HG03460 (cell line): ENCODE measurements around the gene SRSF3.
"Not testable (repeated sequence)": the region's sequence is repeated elsewhere in the genome, so short reads cannot be mapped to it uniquely, and the experiment has no call there.

ENCODE experiments used
- ATAC-seq: cut with Tn5 transposase; IDR thresholded peaks from one replicate; pipeline ENCODE4 v1.9.1; 2021; ENCODE audit not compliant: unreplicated experiment

Gene SRSF3

DNA sequence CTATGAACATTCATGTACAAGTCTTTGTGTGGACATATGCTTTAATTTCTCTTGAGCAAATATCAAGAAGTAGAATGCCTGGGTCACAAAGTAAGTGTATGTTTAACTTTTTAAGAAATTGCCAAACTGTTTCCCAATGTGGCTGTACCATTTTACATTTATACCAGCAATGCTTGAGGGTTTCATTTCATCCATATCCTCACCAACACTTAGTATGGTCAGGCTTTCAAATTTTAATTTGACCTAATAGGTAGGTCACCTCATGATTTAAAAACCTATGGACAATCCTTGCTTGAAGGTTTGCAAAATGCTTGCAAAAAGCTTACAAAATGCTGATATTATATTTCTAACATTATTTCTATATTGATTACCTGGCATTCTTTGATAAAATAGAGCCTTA is 19.5 kb upstream of the SRSF3 start:
- no peak for ATAC-seq

DNA sequence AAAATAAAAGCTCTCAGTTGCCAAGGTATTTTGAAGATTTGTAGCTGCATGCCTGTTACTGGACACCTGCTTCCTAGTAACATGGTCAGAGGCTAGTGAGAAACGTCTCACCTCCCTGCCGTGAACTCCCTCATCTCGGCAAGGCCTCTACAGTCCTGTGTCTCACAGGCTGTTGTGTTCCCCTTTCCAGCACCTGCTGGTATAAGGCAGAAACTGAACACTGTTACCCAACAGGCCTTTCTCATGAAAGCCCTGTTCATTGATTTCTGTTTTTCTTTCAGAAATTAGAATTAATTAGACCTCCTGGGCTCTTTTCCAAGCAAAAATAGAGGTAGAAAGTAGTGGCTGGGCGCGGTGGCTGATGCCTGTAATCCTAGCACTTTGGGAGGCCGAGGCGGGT is 17.6 kb upstream of the SRSF3 start:
- no peak for ATAC-seq

- ATAC-seq, result no peak
Observed at GRCh38 chr6:36577301-36577700, 16.9 kb upstream of the SRSF3 start.

DNA sequence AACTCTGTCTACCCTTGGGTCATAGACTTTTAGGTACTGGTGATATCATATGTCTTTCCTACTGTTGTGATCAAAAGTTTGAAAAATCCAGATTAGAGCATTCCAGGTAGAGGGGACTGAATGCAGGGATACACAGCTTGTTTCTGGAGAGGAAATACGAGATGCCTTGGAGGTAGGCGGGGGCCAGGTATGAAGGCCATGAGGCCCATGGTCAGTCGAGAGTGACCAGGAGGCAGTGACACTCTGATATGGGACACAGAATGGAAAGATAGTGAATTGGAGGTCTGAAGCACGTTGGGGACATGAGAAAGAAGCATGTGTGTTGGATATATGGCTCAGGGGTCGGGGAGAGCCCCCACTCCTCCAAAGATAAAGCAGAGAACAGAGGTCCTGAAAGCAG is 16.1 kb upstream of the SRSF3 start:
- no peak for ATAC-seq

- no peak for ATAC-seq
Observed at GRCh38 chr6:36578431-36578830, 15.7 kb upstream of the SRSF3 start.

DNA sequence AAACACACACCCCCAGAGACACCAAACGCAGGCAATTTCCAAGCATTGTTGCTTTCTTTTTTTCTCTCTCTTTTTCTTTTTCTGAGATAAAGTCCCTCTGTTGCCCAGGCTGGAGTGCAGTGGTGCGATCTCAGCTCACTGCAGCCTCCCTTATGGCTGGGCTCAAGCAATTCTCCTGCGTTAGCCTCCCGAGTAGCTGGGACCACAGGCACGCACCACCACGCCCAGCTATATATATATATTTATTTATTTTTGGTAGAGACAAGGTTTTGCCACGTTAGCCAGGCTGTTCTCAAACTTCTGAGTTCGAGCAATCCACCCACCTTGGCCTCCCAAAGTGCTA is 14.0 kb upstream of the SRSF3 start:
- ATAC-seq, result no peak

GRCh38 chr6:36581716-36582115 is 12.4 kb upstream of the SRSF3 start:
- ATAC-seq, result no peak

GRCh38 chr6:36586606-36587005 is 7.6 kb upstream of the SRSF3 start:
- no peak for ATAC-seq

DNA sequence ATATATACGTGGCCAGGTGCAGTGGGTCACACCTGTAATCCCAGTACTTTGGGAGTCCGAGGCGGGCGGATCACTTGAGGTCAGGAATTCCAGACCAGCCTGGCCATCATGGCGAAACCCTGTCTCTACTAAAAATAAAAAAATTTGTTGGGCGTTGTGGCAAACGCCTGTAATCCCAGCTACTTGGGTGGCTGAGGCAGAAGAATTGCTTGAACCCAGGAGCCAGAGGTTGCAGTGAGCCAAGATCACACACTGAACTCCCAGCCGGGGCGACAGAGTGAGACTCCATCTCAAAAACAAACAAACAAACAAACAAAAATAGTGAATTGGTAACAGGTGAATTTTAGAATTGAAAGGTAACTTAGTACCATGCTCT is 5.1 kb upstream of the SRSF3 start:
- not testable (repeated sequence) for ATAC-seq

- no peak for ATAC-seq
Observed at GRCh38 chr6:36590237-36590636, 3.9 kb upstream of the SRSF3 start.

GRCh38 chr6:36592221-36592655 is 1.9 kb upstream of the SRSF3 start:
- peak; percentile 42 for ATAC-seq

DNA sequence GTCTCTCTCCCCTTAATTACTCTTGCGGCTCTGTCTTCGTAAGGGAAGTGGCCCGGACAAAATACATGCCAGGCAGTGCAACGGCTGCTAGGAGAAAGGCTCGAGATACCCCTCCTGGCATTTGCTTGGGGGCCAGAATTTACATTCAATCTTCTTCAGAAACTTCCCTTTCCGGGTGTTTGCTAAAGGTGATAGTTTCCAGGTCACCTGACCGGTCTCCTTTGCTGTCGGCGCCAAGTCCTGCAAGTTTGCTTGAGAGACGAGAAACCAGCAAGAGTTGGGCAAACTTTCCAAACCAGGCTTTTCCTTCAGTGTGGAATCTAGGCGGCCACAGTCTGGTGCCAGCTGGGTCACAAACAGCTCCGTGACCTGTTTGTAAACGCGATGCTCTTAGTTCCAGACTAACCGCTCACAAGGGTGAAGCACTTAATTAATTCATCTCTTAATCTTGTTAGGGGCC is 563 bp upstream of the SRSF3 start:
- ATAC-seq, result peak; percentile 26

- no peak for ATAC-seq
Observed at GRCh38 chr6:36594816-36595643, 868 bp downstream of the SRSF3 start.

GRCh38 chr6:36596356-36596755 is 2.2 kb downstream of the SRSF3 start:
- ATAC-seq, result no peak

GRCh38 chr6:36597775-36598174 is 3.6 kb downstream of the SRSF3 start:
- no peak for ATAC-seq

GRCh38 chr6:36598326-36598725 is 4.2 kb downstream of the SRSF3 start:
- ATAC-seq, result no peak

DNA sequence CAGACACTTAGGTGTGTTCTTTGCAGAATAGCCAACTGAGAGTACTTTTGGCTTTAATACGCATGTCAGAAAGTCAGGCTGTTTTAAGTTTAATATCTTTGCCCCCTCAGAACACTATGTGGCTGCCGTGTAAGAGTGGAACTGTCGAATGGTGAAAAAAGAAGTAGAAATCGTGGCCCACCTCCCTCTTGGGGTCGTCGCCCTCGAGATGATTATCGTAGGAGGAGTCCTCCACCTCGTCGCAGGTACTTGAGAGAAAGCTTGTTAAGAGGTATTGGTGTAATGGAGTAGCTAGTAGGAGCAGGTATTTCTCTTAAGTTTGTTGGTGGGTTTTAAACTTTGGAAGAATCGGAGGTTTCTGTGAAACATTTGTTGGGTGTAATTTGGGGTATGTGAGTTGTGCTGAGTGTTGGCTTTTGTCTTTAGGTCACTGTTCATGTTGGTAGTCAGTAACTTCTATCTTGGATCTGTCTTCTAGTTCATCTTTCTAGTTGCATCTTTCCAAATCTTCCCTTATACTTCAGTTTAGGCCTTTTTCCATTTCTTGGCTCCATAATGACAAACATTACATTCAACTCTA is 4.7 kb downstream of the SRSF3 start:
- no peak for ATAC-seq

- no peak for ATAC-seq
Observed at GRCh38 chr6:36599791-36600209, 5.6 kb downstream of the SRSF3 start.

DNA sequence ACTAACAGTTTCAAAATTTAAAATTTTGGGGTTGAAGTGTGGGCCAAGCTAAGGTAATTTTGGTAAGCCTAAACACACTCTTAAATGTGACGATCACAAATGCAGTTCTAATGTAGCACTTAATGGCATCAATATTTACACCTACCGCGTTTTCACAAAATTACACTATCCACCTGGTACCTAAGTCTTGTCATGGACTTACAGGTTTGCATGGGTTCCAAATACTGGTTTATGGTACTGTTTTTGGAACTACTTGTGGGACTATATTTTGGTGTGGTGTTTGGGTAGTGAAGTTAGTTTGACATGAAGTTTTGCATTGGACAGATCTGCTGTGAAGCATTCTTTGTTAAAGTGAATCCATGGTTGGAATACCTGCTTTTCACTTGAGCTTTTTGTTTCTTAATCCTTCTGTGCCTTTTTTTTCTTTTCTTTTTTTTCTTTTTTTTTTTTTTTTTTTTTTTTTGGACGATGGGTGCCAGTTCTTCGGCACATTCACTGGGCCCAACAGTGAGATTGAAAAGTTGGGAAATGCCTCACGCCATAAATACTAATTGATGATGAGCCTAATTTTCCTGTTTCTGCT is 6.5 kb downstream of the SRSF3 start:
- no peak for ATAC-seq

DNA sequence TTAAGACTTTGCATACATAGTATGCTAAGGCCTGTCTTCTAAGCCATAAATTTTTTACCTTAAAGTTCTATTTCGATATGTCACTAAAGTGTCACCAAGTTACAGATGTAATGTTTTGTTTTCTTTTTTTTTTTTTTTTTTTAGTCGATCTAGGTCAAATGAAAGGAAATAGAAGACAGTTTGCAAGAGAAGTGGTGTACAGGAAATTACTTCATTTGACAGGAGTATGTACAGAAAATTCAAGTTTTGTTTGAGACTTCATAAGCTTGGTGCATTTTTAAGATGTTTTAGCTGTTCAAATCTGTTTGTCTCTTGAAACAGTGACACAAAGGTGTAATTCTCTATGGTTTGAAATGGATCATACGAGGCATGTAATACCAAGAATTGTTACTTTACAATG is 7.7 kb downstream of the SRSF3 start:
- ATAC-seq, result not testable (repeated sequence)

DNA sequence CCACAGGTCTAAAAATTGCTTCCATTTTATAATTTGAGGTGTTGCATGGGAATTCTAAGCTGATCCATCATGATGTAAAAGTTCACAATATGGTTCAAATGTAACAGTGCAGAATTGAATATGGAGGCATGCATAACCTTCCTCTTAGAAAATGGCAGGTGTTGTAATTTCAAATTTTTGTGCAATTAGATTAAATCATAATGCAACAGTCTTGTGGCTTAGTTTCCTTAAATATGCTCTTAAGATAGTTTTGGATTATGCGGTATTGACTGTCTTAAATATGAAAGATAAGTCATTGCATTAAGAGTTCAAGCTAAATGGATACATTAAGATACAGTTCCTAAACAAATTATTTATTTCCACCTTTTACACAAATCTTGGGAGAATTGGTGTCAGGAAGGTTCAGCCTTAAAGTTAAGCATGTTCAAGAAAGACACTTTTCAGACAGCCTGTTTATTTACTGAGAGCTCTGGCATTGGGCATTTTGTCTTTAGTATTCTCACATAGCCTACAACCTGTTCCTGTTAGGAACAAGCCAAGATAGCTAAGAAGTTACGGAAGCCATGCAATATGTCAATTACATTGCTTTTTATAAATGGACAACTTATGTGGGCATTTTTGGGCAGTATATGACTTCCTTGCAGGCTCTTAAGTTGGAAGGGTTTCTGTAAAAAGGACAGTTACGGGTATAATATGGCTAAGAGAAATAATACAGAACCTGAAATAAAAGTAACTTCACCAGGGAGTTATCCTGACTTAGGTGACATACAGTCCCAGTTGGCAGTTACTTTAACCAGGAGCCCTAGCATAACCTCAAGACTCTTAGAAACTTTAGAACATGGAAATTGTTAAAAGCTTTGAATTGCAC is 9.3 kb downstream of the SRSF3 start:
- ATAC-seq, result no peak
